GM19025 (cell line): ENCODE results near the gene AHCYL1.

ENCODE experiments used
- ATAC-seq: cut with Tn5 transposase; IDR thresholded peaks from one replicate; pipeline ENCODE4 v1.9.1; 2021; ENCODE audit warnings: mild to moderate bottlenecking, low read depth, moderate library complexity; ENCODE audit not compliant: unreplicated experiment

AHCYL1 gene

GRCh38 chr1:110058591-110058990 is 74.0 kb downstream of the AHCYL1 start:
- ATAC-seq, result no peak

GRCh38 chr1:110059133-110059863 is 74.7 kb downstream of the AHCYL1 start:
- ATAC-seq, result no peak

- ATAC-seq, result no peak
Measured at GRCh38 chr1:110060034-110060661, 75.6 kb downstream of the AHCYL1 start.

- no peak for ATAC-seq
Measured at GRCh38 chr1:110060662-110061060, 76.1 kb downstream of the AHCYL1 start.

- no peak for ATAC-seq
Measured at GRCh38 chr1:110061341-110061740, 76.8 kb downstream of the AHCYL1 start.

- no peak for ATAC-seq
Measured at GRCh38 chr1:110062612-110063011, 78.0 kb downstream of the AHCYL1 start.

GRCh38 chr1:110063781-110064180 is 79.2 kb downstream of the AHCYL1 start:
- ATAC-seq, result no peak

GRCh38 chr1:110064576-110065337 is 80.2 kb downstream of the AHCYL1 start:
- no peak for ATAC-seq

GRCh38 chr1:110065841-110066240 is 81.3 kb downstream of the AHCYL1 start:
- no peak for ATAC-seq

GRCh38 chr1:110067479-110067892 is 82.9 kb downstream of the AHCYL1 start:
- no peak for ATAC-seq

GRCh38 chr1:110067893-110068645 is 83.5 kb downstream of the AHCYL1 start:
- ATAC-seq, result no peak

GRCh38 chr1:110068646-110069403 is 84.3 kb downstream of the AHCYL1 start:
- ATAC-seq, result no peak

- no peak for ATAC-seq
Measured at GRCh38 chr1:110069404-110070281, 85.1 kb downstream of the AHCYL1 start.

GRCh38 chr1:110070282-110070669 is 85.7 kb downstream of the AHCYL1 start:
- no peak for ATAC-seq

GRCh38 chr1:110070671-110071242 is 86.2 kb downstream of the AHCYL1 start, which contains the start of gene ALX3:
ALX3 (minus strand) TSS chr1:110070672; CDS start chr1:110070612, 60 bp downstream.
- ATAC-seq, result no peak
